H9 (cell line): Measurements from ENCODE around the gene IRX4. TPM values are rescaled to one million over a fixed set of nuclear protein-coding genes. Genes with fewer than 3 reads are reported as not detected.

Experiments
- DNase-seq: peaks from one replicate; pipeline ENCODE4 v3.0.0-alpha.2; 2017
- H2AFZ ChIP-seq: one replicate; pipeline ENCODE4 v1.6.1; 2013; ENCODE audit warnings: mild to moderate bottlenecking, low read length, control low read depth, moderate library complexity
- H2AK5ac ChIP-seq: 2 replicates; pipeline ENCODE4 v1.6.1; 2013; ENCODE audit warnings: low read length, control low read depth, mixed read lengths; ENCODE audit not compliant: insufficient read length
- H2BK120ac ChIP-seq: one replicate; pipeline ENCODE4 v1.6.1; 2013; ENCODE audit warnings: low read depth, mild to moderate bottlenecking, low read length, control low read depth, inconsistent platforms; ENCODE audit not compliant: poor library complexity, severe bottlenecking
- H2BK12ac ChIP-seq: 2 replicates; pipeline ENCODE4 v1.6.1; 2013; ENCODE audit warnings: low read length, control low read depth, mixed read lengths, low read depth; ENCODE audit not compliant: insufficient read length
- H2BK15ac ChIP-seq: 2 replicates; pipeline ENCODE4 v1.6.1; 2013; ENCODE audit warnings: low read depth, low read length, control low read depth
- H2BK20ac ChIP-seq: one replicate; pipeline ENCODE4 v1.6.1; 2013; ENCODE audit warnings: low read depth, mild to moderate bottlenecking, low read length, control low read depth, inconsistent platforms; ENCODE audit not compliant: poor library complexity, severe bottlenecking
- H2BK5ac ChIP-seq: 2 replicates; pipeline ENCODE4 v1.6.1; 2013; ENCODE audit warnings: low read length, control low read depth, mixed read lengths; ENCODE audit not compliant: insufficient read length
- H3K14ac ChIP-seq: 2 replicates; pipeline ENCODE4 v1.6.1; 2013; ENCODE audit warnings: low read length, control low read depth; ENCODE audit not compliant: insufficient read depth
- H3K18ac ChIP-seq: 2 replicates; pipeline ENCODE4 v1.6.1; 2013; ENCODE audit warnings: low read depth, mild to moderate bottlenecking, mixed read lengths, low read length, control low read depth; ENCODE audit not compliant: insufficient read length
- H3K23ac ChIP-seq: 2 replicates; pipeline ENCODE4 v1.6.1; 2013; ENCODE audit warnings: low read length, control low read depth, mixed read lengths, low read depth; ENCODE audit not compliant: insufficient read length
- H3K23me2 ChIP-seq: 2 replicates; pipeline ENCODE4 v1.6.1; 2013; ENCODE audit warnings: low read depth, mild to moderate bottlenecking, mixed read lengths, low read length, control low read depth; ENCODE audit not compliant: insufficient read length, poor library complexity, severe bottlenecking
- H3K27ac ChIP-seq: 2 replicates; pipeline ENCODE4 v1.5.1; 2013; ENCODE audit warnings: low read length, control low read depth, mixed read lengths, low read depth; ENCODE audit not compliant: insufficient read length
- H3K27me3 ChIP-seq: 2 replicates; pipeline ENCODE4 v1.6.1; 2013; ENCODE audit warnings: low read length, control low read depth, inconsistent platforms; ENCODE audit not compliant: insufficient read depth
- H3K4ac ChIP-seq: 2 replicates; pipeline ENCODE4 v1.6.1; 2013; ENCODE audit warnings: low read depth, mild to moderate bottlenecking, control low read depth, inconsistent platforms, low read length, moderate library complexity
- H3K4me1 ChIP-seq: 2 replicates; pipeline ENCODE4 v1.6.1; 2013; ENCODE audit warnings: low read length, control low read depth, inconsistent platforms; ENCODE audit not compliant: insufficient read depth
- H3K4me2 ChIP-seq: 2 replicates; pipeline ENCODE4 v1.6.1; 2013; ENCODE audit warnings: low read length, control low read depth, mixed read lengths; ENCODE audit not compliant: insufficient read length, insufficient read depth
- H3K56ac ChIP-seq: 2 replicates; pipeline ENCODE4 v1.6.1; 2013; ENCODE audit warnings: low read depth, mild to moderate bottlenecking, mixed read lengths, low read length, control low read depth; ENCODE audit not compliant: insufficient read length
- H3K79me1 ChIP-seq: 2 replicates; pipeline ENCODE4 v1.6.1; 2013; ENCODE audit warnings: low read depth, mild to moderate bottlenecking, moderate library complexity, low read length, control low read depth, inconsistent platforms; ENCODE audit not compliant: insufficient read depth, poor library complexity, severe bottlenecking
- H3K79me2 ChIP-seq: 2 replicates; pipeline ENCODE4 v1.6.1; 2013; ENCODE audit warnings: low read length, control low read depth, inconsistent platforms; ENCODE audit not compliant: insufficient read depth
- H3K9ac ChIP-seq: 2 replicates; pipeline ENCODE4 v1.6.1; 2013; ENCODE audit warnings: low read length, control low read depth, mixed read lengths; ENCODE audit not compliant: insufficient read length; ENCODE audit errors: extremely low read depth
- H3K9me3 ChIP-seq: one replicate; pipeline ENCODE4 v1.6.1; 2013; ENCODE audit warnings: low read depth, low read length, inconsistent platforms; ENCODE audit not compliant: control insufficient read depth
- H3T11ph ChIP-seq: one replicate; pipeline ENCODE4 v1.6.1; 2013; ENCODE audit warnings: mild to moderate bottlenecking, low read length, control low read depth, inconsistent platforms
- H4K20me1 ChIP-seq: one replicate; pipeline ENCODE4 v1.6.1; 2013; ENCODE audit not compliant: control insufficient read depth, insufficient read length, insufficient read depth
- H4K5ac ChIP-seq: 2 replicates; pipeline ENCODE4 v1.6.1; 2013; ENCODE audit warnings: low read depth, mild to moderate bottlenecking, mixed read lengths, low read length, control low read depth; ENCODE audit not compliant: insufficient read length
- H4K8ac ChIP-seq: replicated peaks from 2 replicates; pipeline ENCODE4 v1.6.1; 2013; ENCODE audit warnings: low read length, control low read depth, mixed read lengths, low read depth; ENCODE audit not compliant: insufficient read length
- H4K91ac ChIP-seq: 2 replicates; pipeline ENCODE4 v1.6.1; 2013; ENCODE audit warnings: low read depth, mild to moderate bottlenecking, moderate library complexity, mixed read lengths, low read length, control low read depth; ENCODE audit not compliant: insufficient read length
- H3K27ac Mint-ChIP-seq, 3 experiments: 2 replicates in 2 of 3; 3 replicates in 1 of 3; pipeline ENCODE4 v1.8.0; 2020 to 2021; ENCODE audit warnings: mixed read lengths in 3 of 3, mild to moderate bottlenecking in 1 of 3, moderate library complexity in 1 of 3
- H3K27me3 Mint-ChIP-seq: 2 replicates; pipeline ENCODE4 v1.8.0; 2021; ENCODE audit warnings: low read depth, mild to moderate bottlenecking, moderate library complexity, mixed read lengths
- H3K36me3 Mint-ChIP-seq, 3 experiments: 2 replicates in 2 of 3; 3 replicates in 1 of 3; pipeline ENCODE4 v1.8.0; 2020 to 2021; ENCODE audit warnings: low read depth in 3 of 3, mixed read lengths in 3 of 3; ENCODE audit not compliant: insufficient read depth in 1 of 3
- H3K4me1 Mint-ChIP-seq, 2 experiments: 2 replicates each; pipeline ENCODE4 v1.8.0; 2020; ENCODE audit warnings: mixed read lengths in 2 of 2
- H3K4me3 Mint-ChIP-seq, 2 experiments: 2 replicates in 1 of 2; 3 replicates in 1 of 2; pipeline ENCODE4 v1.8.0; 2020 to 2021; ENCODE audit warnings: mild to moderate bottlenecking in 2 of 2, mixed read lengths in 2 of 2, moderate library complexity in 1 of 2
- H3K9me3 Mint-ChIP-seq, 2 experiments: 2 replicates in 1 of 2; 3 replicates in 1 of 2; pipeline ENCODE4 v1.8.0; 2020; ENCODE audit warnings: mild to moderate bottlenecking in 2 of 2, mixed read lengths in 2 of 2, moderate library complexity in 1 of 2
- CTCF ChIP-seq: fragments of 200-600 bp; sonication (generic); conservative IDR thresholded peaks from 3 replicates; pipeline ENCODE4 v1.8.0; 2021; ENCODE audit warnings: antibody characterized with exemption, mild to moderate bottlenecking
- WGBS: extraction: QIAGEN DNeasy Blood & Tissue Kit; methylation state at CpG from one replicate; pipeline ENCODE4 v1.1.7; 2013; ENCODE audit warnings: missing lambda C conversion rate, low lambda C conversion rate, mixed read lengths; ENCODE audit not compliant: insufficient read length; ENCODE audit errors: extremely low coverage; 5-methylcytosine and 5-hydroxymethylcytosine counted together
- total RNA-seq: library from RNA; stranded (reverse); gene quantifications from 2 replicates; pipeline ENCODE4 v1.2.1, GENCODE V29; 2021

The IRX4 gene
- total RNA-seq, 1 experiment from 2014 or later = 3.2 TPM

DNA sequence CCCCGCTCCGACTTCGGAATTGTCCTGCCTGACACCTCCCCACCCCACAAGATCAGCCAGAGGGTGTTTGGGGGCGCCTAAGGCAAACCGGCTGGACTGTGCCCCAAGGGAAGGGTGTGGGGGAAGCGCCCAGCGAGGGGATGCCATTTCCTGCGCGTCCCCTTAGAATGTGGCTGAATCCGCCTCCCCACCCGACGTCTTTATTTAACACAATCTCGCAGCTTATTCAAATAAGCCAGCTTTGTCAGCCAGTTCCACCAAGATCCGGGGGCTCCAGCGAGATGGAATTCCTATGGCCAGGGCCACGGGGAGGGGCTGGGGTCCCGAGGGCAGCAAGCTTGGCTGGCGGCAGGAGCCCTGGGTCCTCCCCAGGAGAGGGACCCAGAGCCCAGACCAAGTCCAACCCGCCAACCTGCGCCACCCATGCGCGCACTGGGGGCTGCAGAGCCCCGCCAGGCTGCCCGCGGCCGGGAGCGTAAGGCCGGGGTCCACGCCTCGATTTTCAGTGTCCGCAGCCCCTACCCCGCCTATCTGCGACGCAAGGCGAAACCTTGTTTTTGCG lies 7.4 kb downstream of the IRX4 start:
- H4K8ac ChIP-seq = no peak overlapping the region

More for the DNA sequence above, 7.4 kb downstream of the IRX4 start:
- Histone ChIP-seq H3K4me2 (peak overlapping the region; percentile 56), H2BK15ac (no peak overlapping the region), H2BK5ac (no peak overlapping the region), H3K79me1 (no peaks in the 10 kb centered on the region), H3K9me3 (no peaks in the 10 kb centered on the region), H3K4me1 (no peaks in the 10 kb centered on the region), H3K27me3 (peaks cover 63% of the 10 kb centered on the region), H4K91ac (no peak overlapping the region), H3K79me2 (no peaks in the 10 kb centered on the region), H4K5ac (no peak overlapping the region), H3K14ac (no peak overlapping the region; the same call in 1 of the 2 replicates), H3K23ac (no peak overlapping the region), H3K9ac (no peak overlapping the region), H4K20me1 (peaks cover 2% of the 10 kb centered on the region), H2AFZ (no peak overlapping the region), H2BK120ac (no peak overlapping the region), H2BK12ac (no peak overlapping the region), H3T11ph (no peak overlapping the region), H3K27ac (no peak overlapping the region), H3K23me2 (peaks cover 14% of the 10 kb centered on the region), H2BK20ac (no peak overlapping the region), H3K56ac (no peak overlapping the region), H2AK5ac (no peak overlapping the region), H3K18ac (no peak overlapping the region), H3K4ac (no peak overlapping the region)
- Mint-ChIP-seq H3K27ac (no peak overlapping the region), H3K4me1 (peaks cover 16 to 38% of the 10 kb centered on the region in 2 experiments), H3K27me3 (peaks cover 37% of the 10 kb centered on the region), H3K9me3 (peaks cover 4% of the 10 kb centered on the region in 2 experiments), H3K36me3 (peaks cover 0 to 10% (median 0%) of the 10 kb centered on the region in 3 experiments; a peak in 4 of 7 replicates), H3K4me3 (peak overlapping the region; percentile 47 to 78)
- DNase-seq = no peak
- TF ChIP-seq CTCF = no peak
- no CpG with 5 or more reads among the region's 36 CpGs for WGBS
